ENCODE results near the gene IFITM2. TPM values are rescaled to one million over a fixed set of nuclear protein-coding genes. Genes with fewer than 3 reads are reported as not detected.

IFITM2 gene
- total and polyA plus RNA-seq, 2 experiments from 2014 or later, result 104 to 1,025 TPM

GRCh38 chr11:278001-278951 is 29.3 kb upstream of the IFITM2 start, which contains the start of gene NLRP6:
Gene NLRP6, plus strand, starts transcription at chr11:278407. Its CDS starts 163 bp downstream, at chr11:278570.
- Histone ChIP-seq H2AFZ (no peak within 1 kb of the TSS), H3K27ac (no peak within 1 kb of the TSS), H3K4me3 (no peak within 1 kb of the TSS), H4K20me1 (ENCODE audit: insufficient read depth) (no peaks in the 10 kb centered on the region), H3K36me3 (ENCODE audit: low read depth) (no peaks in the 10 kb centered on the region), H3K9me2 (ENCODE audit: insufficient read depth) (no peaks in the 10 kb centered on the region), H3K9me3 (ENCODE audit: low read depth) (no peaks in the 10 kb centered on the region), H3K79me2 (ENCODE audit: insufficient read depth) (no peaks in the 10 kb centered on the region), H3K4me1 (ENCODE audit: insufficient read depth) (no peaks in the 10 kb centered on the region), H3K9ac (no peak within 1 kb of the TSS), H3F3A (ENCODE audit: insufficient read depth) (no peaks in the 10 kb centered on the region), H3K4me2 (ENCODE audit: unreplicated experiment) (no peak within 1 kb of the TSS), H3K27me3 (replicated peaks; ENCODE audit: insufficient read depth) (peaks cover 65% of the 10 kb centered on the region)
- 56 to 62% methylated on average over 21 of the region's 21 CpGs for WGBS, 2 experiments (ENCODE audit: low coverage in 1 of 2, low lambda C conversion rate in 2 of 2, missing lambda C conversion rate in 2 of 2)
- TF ChIP-seq EZH2phosphoT487 (IDR thresholded peaks at IDR 0.05; ENCODE audit: insufficient read depth, low read depth), result no peak
- no peak for TF ChIP-seq EZH2 (IDR thresholded peaks at IDR 0.05; ENCODE audit: insufficient read depth, poor library complexity, severe bottlenecking)
- in situ Hi-C loops (cut with MboI), result no loop called here
- no peak for DNase-seq

- H2AFZ ChIP-seq, result no peak overlapping the region
- no peaks in the 10 kb centered on the region for H3F3A ChIP-seq (ENCODE audit: insufficient read depth)
- no peaks in the 10 kb centered on the region for H3K9me2 ChIP-seq (ENCODE audit: insufficient read depth)
- TF ChIP-seq EZH2 (IDR thresholded peaks at IDR 0.05; ENCODE audit: insufficient read depth, poor library complexity, severe bottlenecking) (no peak), EZH2phosphoT487 (IDR thresholded peaks at IDR 0.05; ENCODE audit: insufficient read depth, low read depth) (0 out of 2 replicates have a peak, but pooled peaks have one; percentile 34)
- in situ Hi-C loops (cut with MboI), result no loop called here
- H3K4me2 ChIP-seq (ENCODE audit: unreplicated experiment), result no peak overlapping the region
- no peaks in the 10 kb centered on the region for H3K79me2 ChIP-seq (ENCODE audit: insufficient read depth)
- 11 to 12% methylated on average over 38 to 84 of the region's 97 CpGs for WGBS, 2 experiments (ENCODE audit: low coverage in 1 of 2, low lambda C conversion rate in 2 of 2, missing lambda C conversion rate in 2 of 2)
- H3K9me3 ChIP-seq (ENCODE audit: low read depth), result no peaks in the 10 kb centered on the region
- H4K20me1 ChIP-seq (ENCODE audit: insufficient read depth), result no peaks in the 10 kb centered on the region
- H3K36me3 ChIP-seq (ENCODE audit: low read depth), result no peaks in the 10 kb centered on the region
- peaks cover 71% of the 10 kb centered on the region for H3K27me3 ChIP-seq (replicated peaks; ENCODE audit: insufficient read depth)
- no peak overlapping the region for H3K27ac ChIP-seq
- no peak overlapping the region for H3K4me3 ChIP-seq
- H3K9ac ChIP-seq, result no peak overlapping the region
- no peak for DNase-seq
- no peaks in the 10 kb centered on the region for H3K4me1 ChIP-seq (ENCODE audit: insufficient read depth)
Observed at GRCh38 chr11:279040-279965, 28.3 kb upstream of the IFITM2 start.

- no peaks in the 10 kb centered on the region for H3K4me1 ChIP-seq (ENCODE audit: insufficient read depth)
- no peaks in the 10 kb centered on the region for H4K20me1 ChIP-seq (ENCODE audit: insufficient read depth)
- DNase-seq, result peak; percentile 64
- no peaks in the 10 kb centered on the region for H3K9me3 ChIP-seq (ENCODE audit: low read depth)
- WGBS, 2 experiments (ENCODE audit: low coverage in 1 of 2, low lambda C conversion rate in 2 of 2, missing lambda C conversion rate in 2 of 2), result 3 to 6% methylated on average over 61 to 64 of the region's 85 CpGs
- peaks cover 71% of the 10 kb centered on the region for H3K27me3 ChIP-seq (replicated peaks; ENCODE audit: insufficient read depth)
- H3K9me2 ChIP-seq (ENCODE audit: insufficient read depth), result no peaks in the 10 kb centered on the region
- no peak overlapping the region for H3K27ac ChIP-seq
- in situ Hi-C loops (cut with MboI), result no loop called here
- H3K9ac ChIP-seq, result no peak overlapping the region
- no peaks in the 10 kb centered on the region for H3K36me3 ChIP-seq (ENCODE audit: low read depth)
- no peaks in the 10 kb centered on the region for H3F3A ChIP-seq (ENCODE audit: insufficient read depth)
- H3K4me2 ChIP-seq (ENCODE audit: unreplicated experiment), result no peak overlapping the region
- no peak overlapping the region for H2AFZ ChIP-seq
- H3K4me3 ChIP-seq, result no peak overlapping the region
- TF ChIP-seq EZH2 (IDR thresholded peaks at IDR 0.05; ENCODE audit: insufficient read depth, poor library complexity, severe bottlenecking), result no peak
- TF ChIP-seq EZH2phosphoT487 (IDR thresholded peaks at IDR 0.05; ENCODE audit: insufficient read depth, low read depth), result no peak
- H3K79me2 ChIP-seq (ENCODE audit: insufficient read depth), result no peaks in the 10 kb centered on the region
Observed at GRCh38 chr11:279966-280705, 27.5 kb upstream of the IFITM2 start.

Data from GM23248 (cell line).